Stimulated activated CD4-positive, alpha-beta T cell treated with anti-CD3 and anti-CD28 coated beads, Interleukin-1b, Interleukin-23, amount 100 ng/mL, for 1 hour (primary cell): ENCODE data around the gene MMP15.
"Not testable (repeated sequence)": the region's sequence is repeated elsewhere in the genome, so short reads cannot be mapped to it uniquely, and the experiment has no call there.

ENCODE experiments used
- DNase-seq, 2 donors: peaks; one replicate each; pipeline ENCODE4 v3.0.0-alpha.2; 2020; ENCODE audit warnings: low read depth in 2 of 2

MMP15 gene

DNA sequence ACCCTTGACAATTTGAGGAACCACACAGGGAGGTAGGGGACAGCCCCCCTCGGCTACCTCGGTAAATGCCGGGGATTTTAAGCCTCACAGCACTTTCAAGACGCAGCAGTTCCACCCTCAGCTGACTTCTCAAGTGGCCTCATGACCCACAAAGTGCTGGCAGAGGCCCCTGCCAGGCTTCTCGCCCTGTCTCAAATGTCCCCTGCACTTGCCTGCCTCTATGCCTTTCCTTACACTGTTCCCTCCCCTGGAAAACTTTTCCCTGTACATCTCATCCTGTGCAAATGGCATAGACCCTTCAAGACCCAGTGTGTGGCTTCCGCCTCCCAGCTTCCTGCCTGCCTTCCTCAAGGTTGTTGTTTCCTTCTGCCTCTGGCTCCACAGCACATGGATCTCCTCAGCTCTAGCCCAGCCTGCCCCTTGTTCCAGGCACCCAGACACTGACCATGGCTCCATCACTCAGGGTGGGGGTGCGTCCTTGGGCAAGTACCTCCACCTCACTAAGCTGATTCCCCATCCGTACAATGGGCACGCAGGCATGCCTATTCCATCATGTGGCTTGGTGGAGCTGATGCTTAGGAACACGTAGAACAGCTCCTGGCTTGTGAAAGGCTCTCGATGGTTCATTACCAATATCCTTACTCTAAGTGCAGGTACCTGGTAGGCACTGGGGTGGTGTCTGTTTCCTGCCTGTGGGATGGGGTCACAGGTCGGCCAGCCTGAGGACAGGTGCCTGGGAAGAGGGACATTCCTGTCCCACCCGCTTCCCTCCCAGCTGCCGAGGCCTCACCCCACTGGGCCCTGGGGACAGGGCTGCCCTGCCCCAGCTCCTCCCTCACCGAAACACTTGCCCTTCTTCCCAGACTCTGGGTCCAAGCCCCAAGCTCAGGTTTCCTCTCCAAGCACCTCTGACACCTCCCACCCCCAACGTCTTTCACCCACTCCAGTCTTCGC, 24.0 kb downstream of the MMP15 start:
- no peak for DNase-seq

DNA sequence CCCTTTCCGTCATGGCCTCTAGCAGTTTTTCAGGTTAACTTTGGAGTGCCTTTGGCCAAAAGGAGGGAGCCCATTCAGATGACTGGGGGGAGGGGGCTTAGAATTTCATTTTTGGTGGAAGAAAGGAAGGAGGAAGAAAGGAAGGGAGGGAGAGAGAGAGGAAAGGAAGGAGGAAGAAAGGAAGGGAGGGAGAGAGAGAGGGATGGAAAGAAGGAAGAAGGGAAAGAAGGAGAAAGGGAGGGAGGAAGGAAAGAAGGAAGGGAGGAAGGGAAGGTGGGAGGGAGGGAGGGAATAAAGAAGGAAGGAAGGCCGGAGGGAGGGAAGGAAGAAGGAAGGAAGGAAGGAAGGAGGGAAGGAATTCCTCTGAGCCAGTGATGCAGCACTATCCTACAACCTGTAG, 25.7 kb downstream of the MMP15 start:
- no peak for DNase-seq

DNA sequence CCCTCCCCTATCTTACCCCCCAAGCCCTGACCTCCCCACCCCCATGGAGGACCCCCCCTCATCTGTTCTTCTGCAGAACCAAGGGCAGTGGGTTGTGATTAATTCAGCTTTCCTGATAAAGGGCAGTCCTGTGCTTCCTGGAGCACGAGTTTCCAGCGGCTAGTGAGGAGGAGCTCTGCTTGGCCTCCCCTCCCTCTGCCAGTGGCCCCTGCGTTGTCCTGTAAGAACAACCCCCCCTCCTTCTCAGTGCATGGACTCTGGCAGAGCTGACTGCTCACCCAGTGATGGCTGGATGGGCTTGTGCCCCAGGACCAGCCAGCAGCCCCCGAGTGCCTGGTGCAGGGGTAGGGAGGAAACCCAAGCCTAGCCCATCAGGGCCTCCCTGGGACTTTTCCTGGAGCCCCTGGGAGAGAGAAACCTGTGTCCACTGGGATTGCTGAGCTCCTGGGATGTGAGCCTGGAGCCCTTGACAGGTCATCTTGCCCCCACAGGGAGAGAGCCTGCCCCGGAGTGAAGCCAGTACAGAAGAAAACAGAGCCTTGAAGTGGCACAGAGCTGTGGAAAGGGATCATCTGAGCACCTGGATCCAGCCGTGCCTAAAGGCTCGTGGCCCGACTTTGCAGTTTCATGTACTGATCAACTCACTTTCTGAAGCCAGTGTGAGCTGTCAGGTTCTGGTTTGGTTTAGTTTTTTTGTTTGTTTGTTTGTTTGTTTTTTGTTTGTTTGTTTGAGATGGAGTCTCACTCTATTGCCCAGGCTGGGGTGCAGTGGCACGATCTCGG, 26.5 kb downstream of the MMP15 start:
- no peak for DNase-seq

DNA sequence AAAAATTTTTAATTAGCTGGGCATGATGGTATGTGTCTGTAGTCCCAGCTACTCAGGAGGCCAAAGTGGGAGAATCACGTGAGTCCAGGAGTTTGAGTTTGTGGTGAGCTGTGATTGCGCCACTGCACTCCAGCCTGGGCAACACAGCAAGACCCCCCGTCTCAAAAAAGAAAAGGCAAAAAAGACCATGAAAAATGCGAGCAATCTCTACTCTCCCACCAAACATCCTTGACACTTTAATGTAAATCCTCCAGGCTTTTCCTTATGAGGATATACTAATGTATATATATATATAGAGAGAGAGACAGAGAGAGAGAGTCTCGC, 28.1 kb downstream of the MMP15 start:
- no peak for DNase-seq

DNA sequence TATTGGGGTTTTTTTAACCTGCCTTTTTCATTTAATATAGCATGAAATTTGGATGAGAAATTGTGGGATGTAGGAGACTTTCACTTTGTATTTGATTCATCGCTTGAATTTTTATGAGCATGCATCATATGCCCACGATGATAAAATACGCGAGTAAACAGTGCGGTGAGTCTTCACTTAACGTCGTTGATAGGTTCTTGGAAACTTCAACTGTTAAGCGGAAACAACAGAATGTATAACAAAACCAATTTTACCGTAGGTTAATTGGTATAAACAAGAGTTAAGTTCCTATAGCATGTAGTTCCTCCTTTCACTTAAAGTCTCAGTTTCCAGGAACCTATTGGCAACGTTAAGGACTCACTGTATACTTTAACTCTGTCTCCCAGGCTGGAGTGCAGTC, 28.7 kb downstream of the MMP15 start:
- DNase-seq: no peak

DNA sequence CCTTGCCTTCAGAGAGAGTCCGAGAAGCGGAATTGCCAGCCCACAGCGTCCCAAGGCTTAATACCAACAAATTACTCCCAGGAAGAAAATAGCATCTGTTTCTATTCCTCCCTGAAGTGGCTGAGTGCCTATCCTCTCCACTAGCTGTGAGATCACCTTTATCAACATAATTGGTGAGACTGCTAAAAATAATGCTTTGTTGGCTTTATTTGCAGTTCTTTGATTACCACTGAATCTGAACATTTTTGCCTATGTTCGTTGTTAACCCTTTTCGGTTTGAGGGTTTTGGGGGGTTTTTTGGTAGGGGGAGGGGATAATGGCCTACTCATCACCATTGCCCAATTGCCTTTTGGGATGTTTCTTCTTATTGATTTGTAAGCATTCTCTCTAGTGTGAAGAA, 31.0 kb downstream of the MMP15 start:
- DNase-seq: no peak

- no peak for DNase-seq
Observed at GRCh38 chr16:58057121-58057520, 31.6 kb downstream of the MMP15 start.

DNA sequence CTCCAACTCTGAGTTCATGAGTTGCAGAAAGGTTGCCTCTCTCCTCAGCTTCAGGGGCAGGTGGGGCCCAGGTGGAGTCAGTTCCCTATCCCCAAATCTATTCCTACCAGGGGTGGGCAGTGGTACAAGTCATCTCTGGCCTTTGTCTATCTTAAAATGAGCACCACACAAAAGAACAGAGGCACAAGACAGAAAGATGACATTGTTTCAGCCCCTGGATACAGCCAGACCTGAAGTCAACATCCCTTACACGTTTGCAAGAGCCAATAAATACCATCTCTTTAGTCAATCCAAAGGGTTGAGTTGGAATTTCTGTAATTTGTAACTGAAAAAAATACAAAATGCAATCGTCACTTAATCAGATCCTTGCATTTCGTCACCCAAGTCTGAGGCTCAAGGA, 32.2 kb downstream of the MMP15 start:
- DNase-seq: no peak

DNA sequence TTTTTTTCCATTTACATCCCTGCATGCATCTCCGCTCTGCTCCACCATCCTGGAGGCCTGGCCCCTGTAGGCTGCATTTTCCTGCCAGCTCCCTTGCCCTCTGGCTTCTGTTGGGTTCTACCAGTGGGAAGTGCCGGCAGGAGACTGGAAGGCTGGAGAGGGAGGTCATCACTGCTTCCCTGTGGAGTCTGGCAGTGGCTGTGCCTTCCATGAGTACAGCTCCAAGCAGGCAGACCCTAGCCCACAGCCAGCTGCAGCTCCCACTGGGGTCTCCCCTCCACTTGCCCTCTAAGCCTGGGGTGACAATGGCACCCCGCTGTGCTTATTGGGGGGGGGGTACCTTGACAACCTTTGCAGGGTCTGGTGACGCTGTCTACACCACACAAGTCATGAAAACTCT, 37.3 kb downstream of the MMP15 start:
- no peak for DNase-seq

GRCh38 chr16:58063377-58064076, 38.0 kb downstream of the MMP15 start:
- no peak for DNase-seq

- no peak for DNase-seq
Observed at GRCh38 chr16:58070585-58070984, 45.0 kb downstream of the MMP15 start.

GRCh38 chr16:58072134-58072533, 46.6 kb downstream of the MMP15 start:
- not testable (repeated sequence) for DNase-seq

DNA sequence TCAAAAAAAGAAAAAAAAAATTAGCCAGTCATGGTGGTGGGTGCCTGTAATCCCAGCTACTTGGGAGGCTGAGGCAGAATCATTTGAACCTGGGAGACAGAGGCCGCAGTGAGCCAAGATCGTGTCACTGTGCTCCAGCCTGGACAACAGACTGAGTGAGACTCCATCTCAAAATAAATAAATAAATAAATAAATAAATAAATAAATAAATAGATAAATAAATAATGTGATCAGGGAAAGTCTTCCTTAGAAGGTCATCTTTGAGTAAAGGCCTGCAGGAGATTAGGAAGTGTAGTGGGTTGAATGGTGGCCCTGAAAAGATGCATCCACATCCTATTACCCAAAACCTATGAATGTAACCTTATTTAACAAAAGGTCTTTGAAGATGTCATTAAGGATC, 47.5 kb downstream of the MMP15 start:
- DNase-seq: not testable (repeated sequence)

DNA sequence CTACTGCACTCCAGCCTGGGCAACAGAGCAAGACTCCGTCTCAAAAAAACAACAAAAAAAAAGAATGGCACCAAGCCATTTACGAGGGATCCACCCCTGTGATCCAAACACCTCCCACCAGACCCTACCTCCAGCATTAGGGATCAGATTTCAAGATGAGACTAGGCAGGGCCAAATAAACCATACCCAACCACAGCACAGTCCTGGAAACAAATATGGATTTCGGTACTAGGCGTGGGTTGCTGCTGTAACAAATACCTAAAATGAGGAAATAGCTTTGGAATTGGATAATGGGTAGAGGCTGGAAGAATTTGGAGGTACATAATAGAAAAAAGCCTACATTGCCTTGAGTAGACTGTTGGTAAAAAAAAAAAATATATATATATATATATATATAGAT, 49.1 kb downstream of the MMP15 start:
- DNase-seq: no peak

- DNase-seq: no peak
Observed at GRCh38 chr16:58076514-58076913, 51.0 kb downstream of the MMP15 start.

GRCh38 chr16:58077796-58078195, 52.2 kb downstream of the MMP15 start:
- DNase-seq: no peak

- not testable (repeated sequence) for DNase-seq
Observed at GRCh38 chr16:58080657-58081056, 55.1 kb downstream of the MMP15 start.

DNA sequence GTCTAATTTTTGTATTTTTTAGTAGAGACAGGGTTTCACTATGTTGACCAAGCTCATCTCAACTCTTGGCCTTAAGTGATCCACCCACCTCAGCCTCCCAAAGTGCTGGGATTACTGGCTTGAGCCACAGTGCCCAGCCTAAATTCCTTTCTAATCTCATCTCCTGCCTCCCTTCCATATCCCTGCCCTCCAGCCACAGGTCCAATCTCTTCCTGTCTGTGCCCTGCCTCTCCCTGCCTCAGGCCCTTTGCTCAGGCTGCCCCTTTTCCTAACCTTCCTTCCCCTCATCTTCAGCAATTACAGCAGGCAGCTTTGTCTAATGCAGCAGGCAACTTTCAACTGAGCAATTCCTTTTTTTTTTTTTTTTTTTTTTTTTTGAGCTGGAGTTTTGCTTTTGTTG, 56.8 kb downstream of the MMP15 start:
- no peak for DNase-seq

- no peak for DNase-seq
Observed at GRCh38 chr16:58084635-58085034, 59.1 kb downstream of the MMP15 start.

DNA sequence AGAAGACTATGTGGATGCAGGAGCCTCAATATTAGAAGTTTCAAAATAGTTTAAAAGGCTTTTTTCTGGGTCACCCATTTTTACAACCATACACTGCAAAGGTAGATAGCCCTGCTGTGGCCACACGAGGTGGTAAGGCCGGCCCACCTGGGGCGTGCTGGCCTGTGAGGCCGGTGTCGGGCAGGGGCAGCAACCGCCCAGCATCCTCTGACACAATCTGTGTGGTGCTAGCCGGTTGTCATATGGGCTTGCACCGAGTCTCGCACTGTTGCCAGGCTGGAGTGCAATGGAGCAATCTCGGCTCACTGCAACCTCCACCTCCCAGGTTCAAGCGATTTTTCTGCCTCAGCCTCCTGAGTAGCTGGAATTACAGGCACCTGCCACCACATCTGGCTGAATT, 59.6 kb downstream of the MMP15 start:
- DNase-seq: no peak

DNA sequence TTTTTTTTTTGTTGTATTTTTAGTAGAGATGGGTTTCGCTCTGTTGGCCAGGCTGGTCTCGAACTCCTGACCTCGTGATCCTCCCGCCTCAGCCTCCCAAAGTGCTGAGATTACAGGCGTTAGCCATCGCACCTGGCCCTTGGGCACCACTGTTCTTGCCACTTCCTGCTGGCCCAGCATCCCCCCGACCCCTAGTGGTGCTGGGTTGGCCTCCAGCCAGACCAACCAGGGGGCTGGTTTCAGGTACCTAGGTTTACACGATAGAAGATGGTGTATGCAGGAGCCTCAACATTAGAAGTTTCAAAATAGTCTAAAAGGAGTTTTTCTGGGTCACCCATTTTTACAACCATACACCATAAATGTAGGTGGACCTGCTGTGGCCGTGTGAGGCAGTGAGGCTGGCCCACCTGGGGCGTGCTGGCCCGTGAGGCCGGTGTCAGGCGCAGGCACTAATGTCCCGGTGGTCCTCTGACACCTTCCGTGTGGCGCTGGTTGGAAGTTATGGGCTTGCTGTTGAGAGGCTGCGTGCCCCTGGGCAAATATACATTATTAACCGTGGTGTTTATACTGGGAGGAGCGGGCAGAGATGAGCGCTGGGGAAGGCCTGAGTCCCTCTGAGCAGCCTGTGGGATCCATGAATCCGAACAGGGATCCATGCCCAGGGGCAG, 60.2 kb downstream of the MMP15 start:
- no peak for DNase-seq
